ENCODE measurements around the gene RPL29. TPM values are rescaled to one million over a fixed set of nuclear protein-coding genes. Genes with fewer than 3 reads are reported as not detected.
A peak's percentile ranks its signal among the peaks of the same experiment; 100 is the strongest.

The RPL29 gene
- total RNA-seq, 1 donor from 2014 or later: 957 TPM

GRCh38 chr3:51986010-51986947 lies 9.4 kb downstream of the RPL29 start:
- Mint-ChIP-seq H3K4me3 (ENCODE audit: unreplicated experiment) (no peak overlapping the region), H3K27ac (ENCODE audit: unreplicated experiment) (no peak overlapping the region), H3K36me3 (ENCODE audit: unreplicated experiment) (no peaks in the 10 kb centered on the region), H3K9me3 (ENCODE audit: unreplicated experiment) (no peaks in the 10 kb centered on the region), H3K27me3 (ENCODE audit: unreplicated experiment) (no peaks in the 10 kb centered on the region), H3K4me1 (ENCODE audit: unreplicated experiment) (peaks cover 23% of the 10 kb centered on the region)
- no peak for TF ChIP-seq CTCF (IDR thresholded peaks at IDR 0.05)
- no peak for DNase-seq (ENCODE audit: extremely low spot score, unreplicated experiment)

- Mint-ChIP-seq H3K4me3 (ENCODE audit: unreplicated experiment) (no peak overlapping the region), H3K27ac (ENCODE audit: unreplicated experiment) (peak overlapping the region; percentile 98), H3K4me1 (ENCODE audit: unreplicated experiment) (peaks cover 24% of the 10 kb centered on the region), H3K9me3 (ENCODE audit: unreplicated experiment) (no peaks in the 10 kb centered on the region), H3K36me3 (ENCODE audit: unreplicated experiment) (no peaks in the 10 kb centered on the region), H3K27me3 (ENCODE audit: unreplicated experiment) (no peaks in the 10 kb centered on the region)
- no peak for TF ChIP-seq CTCF (IDR thresholded peaks at IDR 0.05)
- DNase-seq (ENCODE audit: extremely low spot score, unreplicated experiment): no peak
Measured at GRCh38 chr3:51985063-51985462, 10.6 kb downstream of the RPL29 start.

GRCh38 chr3:51984269-51984647 lies 11.4 kb downstream of the RPL29 start:
- TF ChIP-seq CTCF (IDR thresholded peaks at IDR 0.05): no peak
- peak overlapping the region; percentile 98 for H3K27ac Mint-ChIP-seq (ENCODE audit: unreplicated experiment)
- no peaks in the 10 kb centered on the region for H3K27me3 Mint-ChIP-seq (ENCODE audit: unreplicated experiment)
- peak overlapping the region; percentile 86 for H3K4me3 Mint-ChIP-seq (ENCODE audit: unreplicated experiment)
- no peaks in the 10 kb centered on the region for H3K36me3 Mint-ChIP-seq (ENCODE audit: unreplicated experiment)
- DNase-seq (ENCODE audit: extremely low spot score, unreplicated experiment): peak; percentile 80
- H3K4me1 Mint-ChIP-seq (ENCODE audit: unreplicated experiment): peaks cover 24% of the 10 kb centered on the region
- H3K9me3 Mint-ChIP-seq (ENCODE audit: unreplicated experiment): no peaks in the 10 kb centered on the region

- peak overlapping the region; percentile 98 for H3K27ac Mint-ChIP-seq (ENCODE audit: unreplicated experiment)
- no peaks in the 10 kb centered on the region for H3K27me3 Mint-ChIP-seq (ENCODE audit: unreplicated experiment)
- H3K4me1 Mint-ChIP-seq (ENCODE audit: unreplicated experiment): peaks cover 24% of the 10 kb centered on the region
- H3K4me3 Mint-ChIP-seq (ENCODE audit: unreplicated experiment): peak overlapping the region; percentile 86
- no peak for DNase-seq (ENCODE audit: extremely low spot score, unreplicated experiment)
- TF ChIP-seq CTCF (IDR thresholded peaks at IDR 0.05): no peak
- no peaks in the 10 kb centered on the region for H3K36me3 Mint-ChIP-seq (ENCODE audit: unreplicated experiment)
- no peaks in the 10 kb centered on the region for H3K9me3 Mint-ChIP-seq (ENCODE audit: unreplicated experiment)
Measured at GRCh38 chr3:51983578-51984268, 12.0 kb downstream of the RPL29 start.

Data from osteocyte (in vitro differentiated cells).